Activated naive CD8-positive, alpha-beta T cell treated with anti-CD3 and anti-CD28 coated beads, Interleukin-2, amount 10 ng/mL, durations not matched to agents 7 days and 5 days (primary cell): ENCODE results near the gene GRIK5. TPM values are rescaled to one million over a fixed set of nuclear protein-coding genes. Genes with fewer than 3 reads are reported as not detected.

Experiments
- ATAC-seq: fragments of 150-1000 bp; cut with Tn5 transposase; one replicate; pipeline ENCODE4 v1.10.0; 2021; ENCODE audit warnings: low read depth, moderate library complexity
- POLR2A ChIA-PET: fragments of 350-600 bp; sonication (Branson Sonifier 250); formaldehyde crosslinking; loops from one replicate; lab custom pipeline; 2021; ENCODE audit warnings: antibody characterized with exemption; lab: Charles Lee
- DNase-seq: peaks from one replicate; pipeline ENCODE4 v3.0.0; 2021
- H3K27ac Mint-ChIP-seq: one replicate; pipeline ENCODE4 v1.8.0; 2022; ENCODE audit warnings: mild to moderate bottlenecking, mixed read lengths
- H3K27me3 Mint-ChIP-seq: one replicate; pipeline ENCODE4 v1.8.0; 2022; ENCODE audit warnings: mild to moderate bottlenecking, moderate library complexity, mixed read lengths
- H3K36me3 Mint-ChIP-seq: one replicate; pipeline ENCODE4 v1.8.0; 2021; ENCODE audit warnings: mild to moderate bottlenecking, mixed read lengths
- H3K4me1 Mint-ChIP-seq: one replicate; pipeline ENCODE4 v1.8.0; 2021; ENCODE audit warnings: mixed read lengths
- H3K4me3 Mint-ChIP-seq: one replicate; pipeline ENCODE4 v1.8.0; 2022; ENCODE audit warnings: mild to moderate bottlenecking, moderate library complexity, mixed read lengths
- H3K9me3 Mint-ChIP-seq: one replicate; pipeline ENCODE4 v1.8.0; 2021; ENCODE audit warnings: mixed read lengths
- total RNA-seq, 2 experiments: library from RNA; stranded (reverse); gene quantifications; one replicate each; pipeline ENCODE4 v1.2.3, GENCODE V29; 2021

GRIK5 gene
- total RNA-seq, 2 experiments from 2014 or later: 0.44 to 0.79 TPM

DNA sequence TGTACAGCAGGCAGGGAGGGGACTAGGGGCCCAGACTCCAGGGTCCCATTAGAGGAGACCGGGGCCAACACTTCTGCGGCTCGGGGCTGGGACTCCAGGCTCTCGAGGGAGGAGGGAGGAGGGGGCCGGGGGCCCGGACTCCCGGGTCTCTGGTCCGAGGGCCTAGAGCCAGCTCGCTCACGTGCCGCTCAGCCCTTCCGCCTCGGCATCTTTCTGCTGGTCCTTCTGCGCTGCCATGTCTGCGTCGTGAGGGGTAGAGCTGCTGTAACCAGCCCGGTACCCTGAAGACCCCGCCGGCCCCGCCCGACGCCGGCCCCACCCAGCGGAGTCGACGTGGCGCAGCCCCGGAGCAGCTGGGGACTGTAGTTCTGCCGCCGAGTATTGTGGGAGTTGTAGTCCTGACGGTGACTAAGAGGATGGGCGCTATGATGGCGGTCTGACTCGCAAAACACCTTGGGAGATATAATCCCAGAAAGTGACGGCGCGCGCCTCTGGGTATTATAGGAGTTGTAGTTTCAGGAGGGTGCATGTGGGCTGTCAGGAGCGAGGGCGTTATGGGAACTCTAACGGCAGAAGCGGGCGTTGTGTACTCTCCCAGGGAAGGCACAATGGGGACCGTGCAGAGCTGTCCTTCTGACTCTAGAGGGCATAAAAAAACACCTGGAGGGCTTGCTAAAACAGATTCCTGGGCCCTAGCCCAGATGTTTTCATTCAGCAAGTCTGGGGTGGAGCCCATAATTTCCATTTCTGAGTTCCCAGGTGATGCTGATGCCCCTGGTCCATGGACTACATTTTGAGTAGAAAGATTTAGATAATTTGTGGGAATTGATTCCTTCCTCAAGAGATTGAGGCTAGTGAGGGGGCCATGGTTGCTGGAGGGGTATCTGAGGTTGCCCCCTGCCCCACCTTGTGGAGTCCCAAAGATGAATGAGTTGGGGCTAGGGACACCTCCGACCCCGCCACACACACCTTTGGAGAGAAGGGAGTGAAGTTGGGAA, 110.7 kb downstream of the GRIK5 start, which contains the start of gene RABAC1:
RABAC1 (minus strand) TSS at position 266 of the 998 bp plus-strand sequence; CDS start at position 237, 29 bp downstream.
- Mint-ChIP-seq H3K27me3 (no peaks in the 10 kb centered on the region), H3K27ac (peak within 1 kb of the TSS; percentile 96), H3K9me3 (no peaks in the 10 kb centered on the region), H3K36me3 (no peaks in the 10 kb centered on the region), H3K4me3 (peak within 1 kb of the TSS; percentile 99), H3K4me1 (peaks cover 15% of the 10 kb centered on the region)
- ATAC-seq: peak; percentile 90
- POLR2A ChIA-PET: interaction anchor here (1.1 to 4.0 kb wide), 8 partner anchors 14 to 322 kb away, joined by 3 to 25 read pairs (median 6); partner anchors contain the start of genes ERFL and RPS19
- DNase-seq: peak; percentile 85

DNA sequence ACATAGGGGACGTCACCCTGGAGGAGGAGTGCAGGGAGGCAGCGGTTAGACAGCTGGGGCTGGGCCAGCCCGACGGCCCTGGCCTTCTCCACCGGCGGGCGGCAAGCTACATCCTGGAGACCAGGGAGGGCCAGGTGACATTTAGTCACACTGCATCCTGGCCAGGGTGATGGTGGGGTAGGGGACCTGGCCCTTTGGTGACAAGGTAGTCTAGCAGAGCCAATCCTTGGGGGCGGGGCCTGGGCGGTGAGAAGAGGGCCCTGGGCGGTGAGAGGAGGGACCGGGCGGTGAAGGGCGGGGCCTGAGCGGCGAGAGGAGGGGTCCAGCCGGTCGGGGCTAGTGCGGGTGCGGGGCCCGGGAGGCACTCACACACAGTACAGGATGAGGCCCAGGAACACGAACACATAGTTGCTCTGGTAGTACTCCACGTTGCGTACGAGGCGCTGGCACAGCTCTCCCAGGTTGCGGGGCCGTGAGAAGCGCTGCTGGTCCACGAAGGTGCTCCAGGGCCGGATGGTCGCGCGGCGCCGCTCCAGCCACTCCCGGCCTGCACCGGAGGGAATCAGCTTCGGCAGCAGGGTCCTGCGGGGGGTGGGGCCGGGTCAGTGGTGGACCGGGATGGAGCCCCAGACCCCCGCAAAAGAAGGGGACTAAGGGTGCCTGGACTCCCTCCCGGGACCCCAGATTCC, 111.5 kb downstream of the GRIK5 start:
- DNase-seq (peak; percentile 89), ATAC-seq (peak; percentile 55)
- no peaks in the 10 kb centered on the region for H3K9me3 Mint-ChIP-seq
- no peaks in the 10 kb centered on the region for H3K27me3 Mint-ChIP-seq
- H3K27ac Mint-ChIP-seq: peak overlapping the region; percentile 64
- POLR2A ChIA-PET: interaction anchor here (1.1 to 4.0 kb wide), 10 partner anchors 13 to 323 kb away, joined by 3 to 25 read pairs (median 5); partner anchors contain the start of genes CD79A, ERFL and RPS19
- H3K4me1 Mint-ChIP-seq: peaks cover 15% of the 10 kb centered on the region
- no peaks in the 10 kb centered on the region for H3K36me3 Mint-ChIP-seq
- H3K4me3 Mint-ChIP-seq: peak overlapping the region; percentile 99

DNA sequence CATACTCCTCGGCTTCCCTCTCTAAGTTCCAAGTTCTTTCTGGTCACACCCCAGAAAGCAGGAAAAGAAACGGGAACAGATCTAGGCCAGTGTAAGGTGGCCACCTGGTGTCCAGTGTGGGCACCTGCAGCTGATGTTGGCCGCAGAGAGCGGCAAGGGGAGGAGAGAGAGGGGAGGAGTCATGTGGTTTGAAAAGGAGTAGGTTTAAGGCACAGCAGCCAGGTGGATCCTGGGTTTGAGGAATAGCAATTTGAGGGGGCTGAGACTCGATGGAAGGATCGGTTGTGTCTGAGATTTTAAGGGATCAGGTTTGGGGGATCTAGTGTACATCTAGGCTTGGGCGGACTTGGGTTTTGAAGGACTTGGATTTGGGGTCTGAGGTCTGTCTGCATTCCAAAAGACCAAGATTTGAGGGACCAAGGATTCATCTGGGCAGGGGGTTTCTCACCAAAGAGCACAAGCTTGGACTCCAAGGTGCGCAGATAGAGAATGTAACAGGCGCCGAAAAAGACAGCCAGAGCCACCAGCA, 112.1 kb downstream of the GRIK5 start:
- Mint-ChIP-seq H3K4me1 (peaks cover 15% of the 10 kb centered on the region), H3K9me3 (no peaks in the 10 kb centered on the region), H3K27ac (peak overlapping the region; percentile 64), H3K36me3 (no peaks in the 10 kb centered on the region), H3K27me3 (no peaks in the 10 kb centered on the region), H3K4me3 (peak overlapping the region; percentile 99)
- no peak for ATAC-seq
- POLR2A ChIA-PET: interaction anchor here (1.1 to 4.0 kb wide), 6 partner anchors 13 to 98 kb away, joined by 4 to 25 read pairs (median 6); partner anchors contain the start of genes CD79A, ERFL and RPS19
- DNase-seq: peak; percentile 49

DNA sequence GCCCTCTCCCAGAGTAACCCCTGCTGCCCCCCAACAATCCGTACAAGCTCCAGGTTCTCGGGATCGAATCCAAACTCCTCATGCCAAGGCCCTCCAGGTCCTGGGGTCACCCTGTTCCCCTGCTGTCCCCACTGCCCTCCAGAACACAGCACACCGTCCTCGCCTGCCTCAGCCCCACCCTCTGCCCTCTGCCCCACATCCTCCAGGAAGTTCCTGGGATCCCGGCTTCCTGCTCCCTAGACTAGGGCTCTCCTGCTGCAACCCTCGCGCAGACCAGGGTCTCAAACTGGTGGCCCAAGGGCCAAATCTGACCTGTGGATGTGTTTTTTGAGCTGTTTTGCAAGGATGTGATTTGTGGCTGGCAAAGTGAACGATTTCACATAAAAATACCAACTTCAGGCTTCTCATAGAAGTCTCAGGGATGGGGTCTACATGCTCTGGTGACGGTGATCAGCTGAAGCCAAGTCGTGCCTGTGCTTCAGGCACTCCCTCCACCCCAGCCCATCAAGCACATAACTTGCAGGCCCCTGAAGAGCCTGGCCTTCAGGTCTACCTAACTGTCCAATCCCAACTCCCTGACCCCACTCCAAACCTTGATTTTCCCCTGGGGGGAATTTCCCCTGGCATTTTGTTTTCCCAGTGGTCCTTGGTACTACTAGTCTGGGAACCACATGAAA, 112.7 kb downstream of the GRIK5 start:
- Mint-ChIP-seq H3K4me3 (peak overlapping the region; percentile 99), H3K27me3 (no peaks in the 10 kb centered on the region), H3K9me3 (no peaks in the 10 kb centered on the region), H3K27ac (no peak overlapping the region), H3K36me3 (no peaks in the 10 kb centered on the region), H3K4me1 (peaks cover 15% of the 10 kb centered on the region)
- POLR2A ChIA-PET: interaction anchor here (0.6 to 4.0 kb wide), 5 partner anchors 16 to 522 kb away, joined by 3 to 25 read pairs (median 5); partner anchors contain the start of genes CD79A and RPS19
- no peak for DNase-seq
- ATAC-seq: no peak

DNA sequence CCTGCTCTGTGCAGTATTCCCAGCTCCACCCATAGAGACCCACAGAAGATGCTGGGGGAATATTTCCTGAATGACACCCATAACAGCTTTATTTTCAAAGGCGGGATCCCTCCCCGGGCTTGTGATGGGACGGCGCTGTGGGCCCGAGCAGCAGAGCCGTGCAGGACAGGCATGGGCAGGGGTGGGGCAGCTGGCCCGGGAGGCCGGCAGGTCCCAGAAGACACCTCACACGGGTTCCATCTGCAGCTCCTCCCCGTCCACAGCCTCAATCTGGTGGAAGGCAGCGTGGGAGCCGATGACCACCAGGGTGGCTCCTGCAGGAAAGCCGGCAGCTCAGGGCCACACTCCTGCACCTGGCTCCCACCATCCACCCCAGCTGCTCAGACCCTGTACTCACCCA, 113.4 kb downstream of the GRIK5 start:
- no peak for DNase-seq
- Mint-ChIP-seq H3K4me1 (peaks cover 17% of the 10 kb centered on the region), H3K27ac (no peak overlapping the region), H3K27me3 (no peaks in the 10 kb centered on the region), H3K9me3 (no peaks in the 10 kb centered on the region), H3K4me3 (no peak overlapping the region), H3K36me3 (no peaks in the 10 kb centered on the region)
- POLR2A ChIA-PET: interaction anchor here (1.9 to 4.0 kb wide), 3 partner anchors 79 to 96 kb away, joined by 5 to 25 read pairs (median 20); partner anchors contain the start of genes CD79A and RPS19
- no peak for ATAC-seq

DNA sequence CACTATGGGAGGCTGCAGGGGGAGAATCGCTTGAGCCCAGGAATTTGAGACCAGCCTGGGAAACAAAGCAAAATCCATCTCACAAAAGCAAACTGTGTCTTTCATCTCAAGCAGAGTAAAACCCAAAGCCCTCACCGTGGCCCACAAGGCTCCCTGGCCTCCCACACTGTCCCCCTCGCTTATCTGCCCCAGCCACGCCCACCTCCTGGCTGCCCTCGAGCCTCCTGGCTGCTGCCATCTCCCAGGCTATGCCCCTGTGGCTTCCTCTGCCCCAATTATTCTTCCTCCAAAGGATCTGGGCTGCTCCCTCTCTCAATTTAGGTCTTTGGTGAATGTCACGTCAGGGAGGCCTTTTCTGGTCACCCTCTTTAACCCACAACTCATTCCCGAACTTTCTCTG, 114.5 kb downstream of the GRIK5 start:
- ATAC-seq (no peak), DNase-seq (no peak)
- Mint-ChIP-seq H3K27ac (peak overlapping the region; percentile 37), H3K27me3 (no peaks in the 10 kb centered on the region), H3K4me3 (no peak overlapping the region), H3K36me3 (no peaks in the 10 kb centered on the region), H3K4me1 (peaks cover 17% of the 10 kb centered on the region), H3K9me3 (no peaks in the 10 kb centered on the region)
- POLR2A ChIA-PET: no interaction called here

DNA sequence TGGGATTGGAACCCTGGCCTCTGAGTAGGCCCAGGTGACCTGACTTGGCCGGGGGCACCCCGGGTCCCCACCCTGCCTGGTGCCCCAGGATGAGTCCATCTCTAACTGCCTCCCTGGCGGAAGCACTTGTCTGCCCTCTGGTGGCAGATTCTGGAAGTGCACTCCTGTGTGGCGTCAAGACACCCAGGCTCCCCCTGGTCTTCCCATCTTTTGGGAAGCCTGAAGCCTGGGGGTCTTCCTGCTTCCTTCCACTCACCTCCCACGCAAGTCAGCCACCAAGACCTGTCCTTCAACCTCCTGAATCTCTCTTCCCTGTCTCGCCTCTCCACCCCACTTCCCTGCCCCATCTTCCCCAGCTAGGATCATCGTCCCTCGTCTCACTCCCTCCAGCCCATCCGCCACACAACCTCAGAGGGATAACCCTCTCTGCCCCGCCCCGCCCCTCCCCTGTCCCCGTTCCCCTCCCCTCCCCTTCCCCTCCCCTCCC, 118.3 kb downstream of the GRIK5 start:
- Mint-ChIP-seq H3K4me1 (peaks cover 12% of the 10 kb centered on the region), H3K36me3 (no peaks in the 10 kb centered on the region), H3K27me3 (no peaks in the 10 kb centered on the region), H3K27ac (peak overlapping the region; percentile 61), H3K4me3 (no peak overlapping the region), H3K9me3 (no peaks in the 10 kb centered on the region)
- POLR2A ChIA-PET: interaction anchor here (3.2 kb wide), 1 partner anchor 79 kb away, joined by 18 read pairs; no protein-coding TSS in a partner anchor
- peak; percentile 91 for DNase-seq
- ATAC-seq: peak; percentile 80

Other genes starting within 250 kb of the GRIK5 start
- gene LYPD4, start 225.5 kb downstream of the GRIK5 start, total RNA-seq: not detected
- gene DMRTC2, start 225.2 kb downstream of the GRIK5 start, total RNA-seq: not detected
- 1,000 to 10,000 TPM; 3,237 to 3,326 TPM for gene RPS19, start 210.0 kb downstream of the GRIK5 start, total RNA-seq
- 10 to 100 TPM; 28.0 to 29.8 TPM for gene CD79A, start 192.9 kb downstream of the GRIK5 start, total RNA-seq
- 100 to 1,000 TPM; 807 to 824 TPM for gene ARHGEF1, start 187.0 kb downstream of the GRIK5 start, total RNA-seq
- gene ERFL, start 141.8 kb downstream of the GRIK5 start, total RNA-seq: 1 to 10 TPM; 4.3 to 4.5 TPM
- gene RABAC1, start 110.9 kb downstream of the GRIK5 start, total RNA-seq: 10 to 100 TPM; 85.3 to 87.3 TPM
- 1 to 10 TPM; 4.5 to 7.1 TPM for gene ATP1A3, start 76.0 kb downstream of the GRIK5 start, total RNA-seq
- 10 to 100 TPM; 17.6 to 18.9 TPM for gene ZNF574, start 6.0 kb upstream of the GRIK5 start, total RNA-seq
- 10 to 100 TPM; 33.0 to 33.9 TPM for gene POU2F2, start 62.2 kb upstream of the GRIK5 start, total RNA-seq
- 10 to 100 TPM; 41.3 to 42.2 TPM for gene DEDD2, start 147.5 kb upstream of the GRIK5 start, total RNA-seq
- 10 to 100 TPM; 19.6 to 20.6 TPM for gene ZNF526, start 150.1 kb upstream of the GRIK5 start, total RNA-seq
- 10 to 100 TPM; 41.0 to 42.2 TPM for gene GSK3A, start 172.4 kb upstream of the GRIK5 start, total RNA-seq
- gene ERF, start 184.9 kb upstream of the GRIK5 start, total RNA-seq: 10 to 100 TPM; 51.1 to 57.5 TPM
- 10 to 100 TPM; 84.4 to 92.2 TPM for gene CIC, start 199.0 kb upstream of the GRIK5 start, total RNA-seq
- under 1 TPM in 1 of 2 experiments, not detected in 1; 0.57 TPM for gene PRR19, start 231.9 kb upstream of the GRIK5 start, total RNA-seq
- 10 to 100 TPM; 36.2 to 41.1 TPM for gene PAFAH1B3, start 232.4 kb upstream of the GRIK5 start, total RNA-seq
- under 1 TPM; 0.54 to 0.94 TPM for gene TMEM145, start 243.1 kb upstream of the GRIK5 start, total RNA-seq